Measurements from ENCODE around the gene GPD1L.

DNA sequence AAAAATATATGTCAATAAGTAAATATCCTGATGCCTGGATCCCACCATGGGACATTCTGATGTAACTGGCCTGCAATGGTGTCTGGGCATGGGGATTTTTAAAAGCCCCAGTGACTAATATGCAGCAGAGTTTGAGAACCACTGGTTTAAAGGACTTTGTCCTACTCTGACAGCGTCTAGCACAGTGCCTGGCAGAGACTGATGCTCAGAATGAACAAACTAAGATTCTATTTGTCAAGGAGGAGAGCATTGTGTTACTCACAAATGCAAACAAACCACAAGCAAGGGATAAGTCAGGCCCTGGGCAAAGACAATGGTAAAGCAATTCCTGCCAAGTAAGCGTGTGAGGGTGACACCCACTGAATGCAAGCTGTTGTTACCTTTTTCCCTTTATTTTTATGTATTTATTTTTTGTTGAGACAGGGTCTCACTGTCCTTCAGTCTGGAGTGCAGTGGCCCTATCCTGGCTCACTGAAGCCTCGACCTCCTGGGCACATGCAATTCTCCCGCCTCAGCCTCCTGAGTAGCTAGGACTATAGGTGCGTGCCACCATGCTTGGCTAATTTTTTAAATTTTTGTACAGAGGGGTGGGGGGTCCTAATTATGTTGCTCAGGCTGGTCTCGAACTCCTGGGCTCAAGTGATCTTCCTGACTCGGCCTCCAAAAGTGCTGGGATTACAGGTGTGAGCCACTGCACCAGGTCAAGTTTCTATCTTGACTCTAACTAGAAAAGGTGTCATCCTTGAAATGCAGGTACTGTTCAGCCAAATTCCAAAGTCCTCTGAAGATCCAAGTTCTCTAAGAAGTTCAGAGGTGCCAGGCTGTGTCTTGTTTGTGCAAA lies 909 bp upstream of the GPD1L start:
- TF ChIP-seq, protein P1, sequence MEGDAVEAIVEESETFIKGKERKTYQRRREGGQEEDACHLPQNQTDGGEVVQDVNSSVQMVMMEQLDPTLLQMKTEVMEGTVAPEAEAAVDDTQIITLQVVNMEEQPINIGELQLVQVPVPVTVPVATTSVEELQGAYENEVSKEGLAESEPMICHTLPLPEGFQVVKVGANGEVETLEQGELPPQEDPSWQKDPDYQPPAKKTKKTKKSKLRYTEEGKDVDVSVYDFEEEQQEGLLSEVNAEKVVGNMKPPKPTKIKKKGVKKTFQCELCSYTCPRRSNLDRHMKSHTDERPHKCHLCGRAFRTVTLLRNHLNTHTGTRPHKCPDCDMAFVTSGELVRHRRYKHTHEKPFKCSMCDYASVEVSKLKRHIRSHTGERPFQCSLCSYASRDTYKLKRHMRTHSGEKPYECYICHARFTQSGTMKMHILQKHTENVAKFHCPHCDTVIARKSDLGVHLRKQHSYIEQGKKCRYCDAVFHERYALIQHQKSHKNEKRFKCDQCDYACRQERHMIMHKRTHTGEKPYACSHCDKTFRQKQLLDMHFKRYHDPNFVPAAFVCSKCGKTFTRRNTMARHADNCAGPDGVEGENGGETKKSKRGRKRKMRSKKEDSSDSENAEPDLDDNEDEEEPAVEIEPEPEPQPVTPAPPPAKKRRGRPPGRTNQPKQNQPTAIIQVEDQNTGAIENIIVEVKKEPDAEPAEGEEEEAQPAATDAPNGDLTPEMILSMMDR (IDR thresholded peaks at IDR 0.05; ENCODE audit: low read depth, low read length): no peak
- TF ChIP-seq EZH2phosphoT487 (IDR thresholded peaks at IDR 0.05; ENCODE audit: low read depth): no peak

Measured in OCI-LY3 (cell line).